ENCODE data around the gene FAF1. TPM values are rescaled to one million over a fixed set of nuclear protein-coding genes. Genes with fewer than 3 reads are reported as not detected.

Gene FAF1
- total and polyA plus RNA-seq, 2 donors (not counting 3 experiments of a cell fraction or from before 2014, with no cell fraction given), result 9.0 to 57.6 TPM

- no peak overlapping the region for H2AFZ ChIP-seq (ENCODE audit: low read depth, low read length)
- no peaks in the 10 kb centered on the region for H3K9me1 ChIP-seq (replicated peaks; ENCODE audit: control insufficient read depth, extremely low read depth, insufficient read depth, low read length)
- DNase-seq (ENCODE audit: low read depth, low spot score) (no peak), FAIRE-seq (no peak)
- ChIA-PET POLR2A (interaction anchor here (0.7 kb wide), 1 partner anchor 39 kb away, joined by 5 read pairs; no protein-coding TSS in a partner anchor), CTCF (no interaction called here)
- H3K9me3 ChIP-seq (replicated peaks; ENCODE audit: control insufficient read depth, insufficient read depth, low read length), result no peaks in the 10 kb centered on the region
- dilution Hi-C loops (cut with MboI; ENCODE audit: extremely low pct_ligation_motif_present, low sequenced_read_pairs) (no loop called here), intact Hi-C loops (cut with micrococcal nuclease) (no loop called here)
- no peak overlapping the region for H3K9ac ChIP-seq (replicated peaks; ENCODE audit: extremely low read depth, insufficient read depth, low read length)
- no TSS peak for BruUV-seq (replicated peaks)
- no peak overlapping the region for H3K4me2 ChIP-seq (ENCODE audit: insufficient read depth, low read length)
- no peaks in the 10 kb centered on the region for H3K27me3 ChIP-seq (ENCODE audit: control insufficient read depth in 2 of 2, insufficient read depth in 2 of 2, low read length in 2 of 2)
- no peak overlapping the region for H3K4me3 ChIP-seq (replicated peaks in 1 of 3; ENCODE audit: insufficient read depth in 1 of 3, low read depth in 1 of 3, low read length in 3 of 3)
- H3K36me3 ChIP-seq (ENCODE audit: control insufficient read depth in 2 of 2, extremely low read depth in 1 of 2, insufficient read depth in 2 of 2, low read length in 2 of 2), result no peaks in the 10 kb centered on the region
- TF ChIP-seq POLR2A (IDR thresholded peaks at IDR 0.05; ENCODE audit: low read depth, low read length) (no peak), EZH2 (IDR thresholded peaks at IDR 0.05; ENCODE audit: borderline replicate concordance, low read depth, low read length, severe bottlenecking) (no peak), GATA2 (IDR thresholded peaks at IDR 0.05; ENCODE audit: insufficient read depth, insufficient read length, low read depth, low read length) (no peak), MYC (IDR thresholded peaks at IDR 0.05; ENCODE audit: low read depth, low read length) (no peak), JUN (IDR thresholded peaks at IDR 0.05; ENCODE audit: borderline replicate concordance, insufficient read depth, insufficient read length, low read depth) (no peak), FOS (IDR thresholded peaks at IDR 0.05; ENCODE audit: borderline replicate concordance, insufficient read depth, low read length) (no peak), POLR2AphosphoS5 (IDR thresholded peaks at IDR 0.05; ENCODE audit: insufficient read depth, low read depth, low read length) (no peak)
- TF ChIP-seq, protein P1, sequence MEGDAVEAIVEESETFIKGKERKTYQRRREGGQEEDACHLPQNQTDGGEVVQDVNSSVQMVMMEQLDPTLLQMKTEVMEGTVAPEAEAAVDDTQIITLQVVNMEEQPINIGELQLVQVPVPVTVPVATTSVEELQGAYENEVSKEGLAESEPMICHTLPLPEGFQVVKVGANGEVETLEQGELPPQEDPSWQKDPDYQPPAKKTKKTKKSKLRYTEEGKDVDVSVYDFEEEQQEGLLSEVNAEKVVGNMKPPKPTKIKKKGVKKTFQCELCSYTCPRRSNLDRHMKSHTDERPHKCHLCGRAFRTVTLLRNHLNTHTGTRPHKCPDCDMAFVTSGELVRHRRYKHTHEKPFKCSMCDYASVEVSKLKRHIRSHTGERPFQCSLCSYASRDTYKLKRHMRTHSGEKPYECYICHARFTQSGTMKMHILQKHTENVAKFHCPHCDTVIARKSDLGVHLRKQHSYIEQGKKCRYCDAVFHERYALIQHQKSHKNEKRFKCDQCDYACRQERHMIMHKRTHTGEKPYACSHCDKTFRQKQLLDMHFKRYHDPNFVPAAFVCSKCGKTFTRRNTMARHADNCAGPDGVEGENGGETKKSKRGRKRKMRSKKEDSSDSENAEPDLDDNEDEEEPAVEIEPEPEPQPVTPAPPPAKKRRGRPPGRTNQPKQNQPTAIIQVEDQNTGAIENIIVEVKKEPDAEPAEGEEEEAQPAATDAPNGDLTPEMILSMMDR (IDR thresholded peaks at IDR 0.05; ENCODE audit: extremely low read depth in 1 of 2, insufficient read depth in 1 of 2, low read depth in 1 of 2, low read length in 2 of 2), result no peak
- TF ChIP-seq, protein P2, sequence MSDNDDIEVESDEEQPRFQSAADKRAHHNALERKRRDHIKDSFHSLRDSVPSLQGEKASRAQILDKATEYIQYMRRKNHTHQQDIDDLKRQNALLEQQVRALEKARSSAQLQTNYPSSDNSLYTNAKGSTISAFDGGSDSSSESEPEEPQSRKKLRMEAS (IDR thresholded peaks at IDR 0.05; ENCODE audit: insufficient read depth, insufficient read length), result no peak
- no peaks in the 10 kb centered on the region for H3K79me2 ChIP-seq (ENCODE audit: control insufficient read depth, insufficient read depth, low read length)
- no peaks in the 10 kb centered on the region for H3K4me1 ChIP-seq (ENCODE audit: control insufficient read depth, extremely low read depth, insufficient read depth, low read length)
- H3K27ac ChIP-seq (ENCODE audit: insufficient read depth, low read depth, low read length), result no peak overlapping the region
- no peaks in the 10 kb centered on the region for H4K20me1 ChIP-seq (replicated peaks; ENCODE audit: control insufficient read depth, extremely low read depth, insufficient read depth, low read length)
These were observed 463.1 kb downstream of the FAF1 start for GRCh38 chr1:50497007-50497406.
